ENCODE measurements around the gene IL17RD. TPM values are rescaled to one million over a fixed set of nuclear protein-coding genes. Genes with fewer than 3 reads are reported as not detected.

Gene IL17RD
- total and polyA plus RNA-seq, 2 of the 13 experiments (the other 11 are each of a cell fraction or from before 2014, with no cell fraction given) = 0.28 to 0.31 TPM

DNA sequence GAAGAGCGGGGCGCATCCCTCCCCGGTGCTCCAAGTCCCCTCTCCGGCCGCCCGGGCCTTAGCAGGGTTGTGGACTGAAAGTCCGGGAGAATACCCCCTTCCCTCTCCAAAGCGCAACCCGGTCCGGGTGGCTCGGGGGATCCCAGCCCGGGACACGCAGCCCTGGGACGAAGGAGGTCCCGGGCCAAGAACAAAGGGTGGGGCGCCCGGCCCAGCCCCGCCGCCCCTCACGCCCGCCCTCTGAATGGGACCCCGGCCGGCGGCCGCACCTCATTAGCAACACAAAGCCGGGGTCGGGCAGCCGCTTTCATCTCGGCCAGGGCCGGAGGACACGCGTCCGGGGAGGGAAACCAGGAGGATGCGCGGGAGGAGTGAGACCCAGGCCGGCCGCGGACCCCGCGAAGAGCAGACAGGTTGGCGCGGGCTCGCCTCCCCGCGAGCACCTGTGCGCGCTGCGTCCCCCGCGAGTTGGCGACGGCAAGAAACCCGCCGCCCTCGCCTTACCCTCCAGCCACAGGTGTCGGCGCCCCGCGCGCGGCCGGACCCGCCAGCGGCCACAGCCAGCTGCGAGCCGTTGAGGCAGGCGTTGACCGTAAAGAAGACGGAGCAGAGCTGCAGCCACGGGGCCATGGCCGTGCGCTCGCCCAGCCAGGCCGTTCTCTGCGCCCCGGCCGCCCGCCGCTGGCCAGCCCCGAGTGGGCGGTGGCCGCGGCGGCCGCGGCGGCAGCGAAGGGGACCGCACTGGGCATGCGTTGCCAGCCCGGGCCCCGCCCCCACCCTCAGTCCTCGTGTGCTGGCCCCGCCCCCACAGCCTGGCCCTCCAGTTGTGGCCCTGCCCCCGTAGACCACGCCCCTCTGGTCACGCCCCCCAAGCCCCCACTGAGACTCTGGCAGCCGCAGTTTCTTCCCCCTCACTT, at the start of gene IL17RD (continued):
- TF ChIP-seq, protein P1, sequence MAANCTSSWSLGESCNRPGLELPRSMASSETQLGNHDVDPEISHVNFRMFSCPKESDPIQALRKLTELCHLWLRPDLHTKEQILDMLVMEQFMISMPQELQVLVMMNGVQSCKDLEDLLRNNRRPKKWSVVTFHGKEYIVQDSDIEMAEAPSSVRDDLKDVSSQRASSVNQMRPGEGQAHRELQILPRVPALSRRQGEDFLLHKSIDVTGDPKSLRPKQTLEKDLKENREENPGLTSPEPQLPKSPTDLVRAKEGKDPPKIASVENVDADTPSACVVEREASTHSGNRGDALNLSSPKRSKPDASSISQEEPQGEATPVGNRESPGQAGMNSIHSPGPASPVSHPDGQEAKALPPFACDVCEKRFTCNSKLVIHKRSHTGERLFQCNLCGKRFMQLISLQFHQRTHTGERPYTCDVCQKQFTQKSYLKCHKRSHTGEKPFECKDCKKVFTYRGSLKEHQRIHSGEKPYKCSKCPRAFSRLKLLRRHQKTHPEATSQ (CRISPR knock-in tag; IDR thresholded peaks at IDR 0.05; ENCODE audit: borderline replicate concordance) = no peak
- TF ChIP-seq, protein P2, sequence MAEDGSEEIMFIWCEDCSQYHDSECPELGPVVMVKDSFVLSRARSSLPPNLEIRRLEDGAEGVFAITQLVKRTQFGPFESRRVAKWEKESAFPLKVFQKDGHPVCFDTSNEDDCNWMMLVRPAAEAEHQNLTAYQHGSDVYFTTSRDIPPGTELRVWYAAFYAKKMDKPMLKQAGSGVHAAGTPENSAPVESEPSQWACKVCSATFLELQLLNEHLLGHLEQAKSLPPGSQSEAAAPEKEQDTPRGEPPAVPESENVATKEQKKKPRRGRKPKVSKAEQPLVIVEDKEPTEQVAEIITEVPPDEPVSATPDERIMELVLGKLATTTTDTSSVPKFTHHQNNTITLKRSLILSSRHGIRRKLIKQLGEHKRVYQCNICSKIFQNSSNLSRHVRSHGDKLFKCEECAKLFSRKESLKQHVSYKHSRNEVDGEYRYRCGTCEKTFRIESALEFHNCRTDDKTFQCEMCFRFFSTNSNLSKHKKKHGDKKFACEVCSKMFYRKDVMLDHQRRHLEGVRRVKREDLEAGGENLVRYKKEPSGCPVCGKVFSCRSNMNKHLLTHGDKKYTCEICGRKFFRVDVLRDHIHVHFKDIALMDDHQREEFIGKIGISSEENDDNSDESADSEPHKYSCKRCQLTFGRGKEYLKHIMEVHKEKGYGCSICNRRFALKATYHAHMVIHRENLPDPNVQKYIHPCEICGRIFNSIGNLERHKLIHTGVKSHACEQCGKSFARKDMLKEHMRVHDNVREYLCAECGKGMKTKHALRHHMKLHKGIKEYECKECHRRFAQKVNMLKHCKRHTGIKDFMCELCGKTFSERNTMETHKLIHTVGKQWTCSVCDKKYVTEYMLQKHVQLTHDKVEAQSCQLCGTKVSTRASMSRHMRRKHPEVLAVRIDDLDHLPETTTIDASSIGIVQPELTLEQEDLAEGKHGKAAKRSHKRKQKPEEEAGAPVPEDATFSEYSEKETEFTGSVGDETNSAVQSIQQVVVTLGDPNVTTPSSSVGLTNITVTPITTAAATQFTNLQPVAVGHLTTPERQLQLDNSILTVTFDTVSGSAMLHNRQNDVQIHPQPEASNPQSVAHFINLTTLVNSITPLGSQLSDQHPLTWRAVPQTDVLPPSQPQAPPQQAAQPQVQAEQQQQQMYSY (CRISPR knock-in tag; IDR thresholded peaks at IDR 0.05) = no peak
- TF ChIP-seq TOE1 (CRISPR knock-in tag; IDR thresholded peaks at IDR 0.05) (no peak), ZNF263 (CRISPR knock-in tag; IDR thresholded peaks at IDR 0.05) (peak; percentile 84), ZNF264 (CRISPR knock-in tag; IDR thresholded peaks at IDR 0.05) (no peak), FLYWCH1 (CRISPR knock-in tag; IDR thresholded peaks at IDR 0.05) (no peak), POLR2G (IDR thresholded peaks at IDR 0.05; ENCODE audit: low read depth, low read length) (no peak), ZSCAN29 (CRISPR knock-in tag; conservative IDR thresholded peaks at IDR 0.05) (no peak), SIN3B (IDR thresholded peaks at IDR 0.05; ENCODE audit: low read length) (no peak), KAT7 (CRISPR knock-in tag; IDR thresholded peaks at IDR 0.05; ENCODE audit: borderline replicate concordance) (no peak), ZBTB7A (CRISPR knock-in tag; IDR thresholded peaks at IDR 0.05) (no peak), HDAC1 (CRISPR knock-in tag; IDR thresholded peaks at IDR 0.05) (peak; percentile 43; the same call in 1 of the 2 replicates), ZMAT3 (CRISPR knock-in tag; conservative IDR thresholded peaks at IDR 0.05) (no peak), BRD4 (CRISPR knock-in tag; IDR thresholded peaks at IDR 0.05) (no peak), RAD21 (CRISPR knock-in tag; IDR thresholded peaks at IDR 0.05) (no peak)
- TF ChIP-seq, protein P3, sequence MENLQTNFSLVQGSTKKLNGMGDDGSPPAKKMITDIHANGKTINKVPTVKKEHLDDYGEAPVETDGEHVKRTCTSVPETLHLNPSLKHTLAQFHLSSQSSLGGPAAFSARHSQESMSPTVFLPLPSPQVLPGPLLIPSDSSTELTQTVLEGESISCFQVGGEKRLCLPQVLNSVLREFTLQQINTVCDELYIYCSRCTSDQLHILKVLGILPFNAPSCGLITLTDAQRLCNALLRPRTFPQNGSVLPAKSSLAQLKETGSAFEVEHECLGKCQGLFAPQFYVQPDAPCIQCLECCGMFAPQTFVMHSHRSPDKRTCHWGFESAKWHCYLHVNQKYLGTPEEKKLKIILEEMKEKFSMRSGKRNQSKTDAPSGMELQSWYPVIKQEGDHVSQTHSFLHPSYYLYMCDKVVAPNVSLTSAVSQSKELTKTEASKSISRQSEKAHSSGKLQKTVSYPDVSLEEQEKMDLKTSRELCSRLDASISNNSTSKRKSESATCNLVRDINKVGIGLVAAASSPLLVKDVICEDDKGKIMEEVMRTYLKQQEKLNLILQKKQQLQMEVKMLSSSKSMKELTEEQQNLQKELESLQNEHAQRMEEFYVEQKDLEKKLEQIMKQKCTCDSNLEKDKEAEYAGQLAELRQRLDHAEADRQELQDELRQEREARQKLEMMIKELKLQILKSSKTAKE (CRISPR knock-in tag; IDR thresholded peaks at IDR 0.05; ENCODE audit: borderline replicate concordance) = no peak
- TF ChIP-seq, protein P4, sequence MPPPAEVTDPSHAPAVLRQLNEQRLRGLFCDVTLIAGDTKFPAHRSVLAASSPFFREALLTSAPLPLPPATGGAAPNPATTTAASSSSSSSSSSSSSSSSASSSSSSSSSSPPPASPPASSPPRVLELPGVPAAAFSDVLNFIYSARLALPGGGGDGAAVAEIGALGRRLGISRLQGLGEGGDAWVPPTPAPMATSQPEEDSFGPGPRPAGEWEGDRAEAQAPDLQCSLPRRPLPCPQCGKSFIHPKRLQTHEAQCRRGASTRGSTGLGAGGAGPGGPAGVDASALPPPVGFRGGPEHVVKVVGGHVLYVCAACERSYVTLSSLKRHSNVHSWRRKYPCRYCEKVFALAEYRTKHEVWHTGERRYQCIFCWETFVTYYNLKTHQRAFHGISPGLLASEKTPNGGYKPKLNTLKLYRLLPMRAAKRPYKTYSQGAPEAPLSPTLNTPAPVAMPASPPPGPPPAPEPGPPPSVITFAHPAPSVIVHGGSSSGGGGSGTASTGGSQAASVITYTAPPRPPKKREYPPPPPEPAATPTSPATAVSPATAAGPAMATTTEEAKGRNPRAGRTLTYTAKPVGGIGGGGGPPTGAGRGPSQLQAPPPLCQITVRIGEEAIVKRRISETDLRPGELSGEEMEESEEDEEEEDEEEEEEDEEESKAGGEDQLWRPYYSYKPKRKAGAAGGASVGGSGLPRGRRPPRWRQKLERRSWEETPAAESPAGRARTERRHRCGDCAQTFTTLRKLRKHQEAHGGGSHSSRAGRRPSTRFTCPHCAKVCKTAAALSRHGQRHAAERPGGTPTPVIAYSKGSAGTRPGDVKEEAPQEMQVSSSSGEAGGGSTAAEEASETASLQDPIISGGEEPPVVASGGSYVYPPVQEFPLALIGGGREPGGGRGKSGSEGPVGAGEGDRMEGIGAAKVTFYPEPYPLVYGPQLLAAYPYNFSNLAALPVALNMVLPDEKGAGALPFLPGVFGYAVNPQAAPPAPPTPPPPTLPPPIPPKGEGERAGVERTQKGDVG (CRISPR knock-in tag; IDR thresholded peaks at IDR 0.05; ENCODE audit: borderline replicate concordance) = no peak

All from HepG2 (cell line).